ENCODE measurements around the gene GOLGA8B.

DNA sequence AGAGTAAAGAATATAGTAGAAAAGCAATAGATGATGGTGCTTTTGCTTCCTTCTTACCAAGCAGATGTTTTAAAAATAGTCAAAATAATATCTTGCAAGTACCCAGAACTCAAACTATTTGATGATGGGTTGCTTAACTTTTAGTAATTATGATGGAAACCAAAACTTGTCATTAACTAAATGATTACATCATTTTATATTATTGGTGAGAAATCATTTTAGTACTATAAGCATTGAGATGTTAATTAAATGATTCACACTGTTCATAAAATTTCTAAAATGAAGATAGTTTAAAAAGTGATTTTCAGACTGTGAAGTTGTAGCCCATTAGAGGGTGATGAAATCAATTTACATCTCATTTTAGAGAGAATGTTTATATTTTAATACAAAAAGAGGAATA, 24.4 kb upstream of the GOLGA8B start:
- TF ChIP-seq, protein P1, sequence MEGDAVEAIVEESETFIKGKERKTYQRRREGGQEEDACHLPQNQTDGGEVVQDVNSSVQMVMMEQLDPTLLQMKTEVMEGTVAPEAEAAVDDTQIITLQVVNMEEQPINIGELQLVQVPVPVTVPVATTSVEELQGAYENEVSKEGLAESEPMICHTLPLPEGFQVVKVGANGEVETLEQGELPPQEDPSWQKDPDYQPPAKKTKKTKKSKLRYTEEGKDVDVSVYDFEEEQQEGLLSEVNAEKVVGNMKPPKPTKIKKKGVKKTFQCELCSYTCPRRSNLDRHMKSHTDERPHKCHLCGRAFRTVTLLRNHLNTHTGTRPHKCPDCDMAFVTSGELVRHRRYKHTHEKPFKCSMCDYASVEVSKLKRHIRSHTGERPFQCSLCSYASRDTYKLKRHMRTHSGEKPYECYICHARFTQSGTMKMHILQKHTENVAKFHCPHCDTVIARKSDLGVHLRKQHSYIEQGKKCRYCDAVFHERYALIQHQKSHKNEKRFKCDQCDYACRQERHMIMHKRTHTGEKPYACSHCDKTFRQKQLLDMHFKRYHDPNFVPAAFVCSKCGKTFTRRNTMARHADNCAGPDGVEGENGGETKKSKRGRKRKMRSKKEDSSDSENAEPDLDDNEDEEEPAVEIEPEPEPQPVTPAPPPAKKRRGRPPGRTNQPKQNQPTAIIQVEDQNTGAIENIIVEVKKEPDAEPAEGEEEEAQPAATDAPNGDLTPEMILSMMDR (IDR thresholded peaks at IDR 0.05): no peak
- no peak for TF ChIP-seq POLR2A (IDR thresholded peaks at IDR 0.05)

Data from adrenal gland (tissue), 5 donors.